ENCODE data around the gene C19orf18. TPM values are rescaled to one million over a fixed set of nuclear protein-coding genes. Genes with fewer than 3 reads are reported as not detected.

The C19orf18 gene
- total and polyA plus RNA-seq, 2 donors (not counting 3 experiments of a cell fraction or from before 2014, with no cell fraction given): 0.08 to 0.64 TPM

DNA sequence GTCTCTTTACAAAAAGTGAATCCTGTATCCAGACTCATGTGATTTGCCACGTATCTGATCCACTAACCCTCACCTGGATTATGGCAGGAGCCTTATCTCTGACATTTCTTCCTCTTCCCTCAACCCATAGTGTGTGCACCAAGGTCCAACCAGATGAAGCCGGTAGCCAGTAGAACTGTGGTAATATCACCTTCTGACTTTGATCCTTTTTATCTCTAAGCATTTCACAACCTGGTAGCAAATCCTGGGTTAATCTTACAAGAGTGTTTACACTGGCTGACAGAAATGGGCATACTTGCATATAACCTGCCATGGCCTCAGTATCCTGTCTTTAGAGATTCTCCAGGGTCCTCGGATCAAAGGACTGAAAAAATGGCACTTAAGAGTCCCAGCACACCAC is 59.8 kb downstream of the C19orf18 start:
- BruUV-seq (replicated peaks): no TSS peak
- Histone ChIP-seq H2AFZ (ENCODE audit: low read depth, low read length) (no peak overlapping the region), H3K9me3 (replicated peaks; ENCODE audit: control insufficient read depth, insufficient read depth, low read length) (peaks cover 2% of the 10 kb centered on the region), H3K79me2 (ENCODE audit: control insufficient read depth, insufficient read depth, low read length) (peaks cover 11% of the 10 kb centered on the region), H3K4me1 (ENCODE audit: control insufficient read depth, extremely low read depth, insufficient read depth, low read length) (peaks cover 5% of the 10 kb centered on the region), H3K9ac (replicated peaks; ENCODE audit: extremely low read depth, insufficient read depth, low read length) (no peak overlapping the region), H4K20me1 (replicated peaks; ENCODE audit: control insufficient read depth, extremely low read depth, insufficient read depth, low read length) (no peaks in the 10 kb centered on the region), H3K9me1 (replicated peaks; ENCODE audit: control insufficient read depth, extremely low read depth, insufficient read depth, low read length) (no peaks in the 10 kb centered on the region), H3K36me3 (ENCODE audit: control insufficient read depth in 2 of 2, extremely low read depth in 1 of 2, insufficient read depth in 2 of 2, low read length in 2 of 2) (peaks cover 0 to 2% of the 10 kb centered on the region in 2 experiments), H3K4me2 (ENCODE audit: insufficient read depth, low read length) (no peak overlapping the region), H3K27me3 (ENCODE audit: control insufficient read depth in 2 of 2, insufficient read depth in 2 of 2, low read length in 2 of 2) (no peaks in the 10 kb centered on the region), H3K4me3 (replicated peaks in 1 of 3; ENCODE audit: insufficient read depth in 1 of 3, low read depth in 1 of 3, low read length in 3 of 3) (no peak overlapping the region), H3K27ac (ENCODE audit: insufficient read depth, low read depth, low read length) (no peak overlapping the region)
- intact Hi-C loops (cut with micrococcal nuclease): no loop called here
- DNase-seq (ENCODE audit: low read depth, low spot score) (no peak), FAIRE-seq (no peak)
- dilution Hi-C loops (cut with MboI; ENCODE audit: extremely low pct_ligation_motif_present, low sequenced_read_pairs): no loop called here
- POLR2A ChIA-PET: no interaction called here
- TF ChIP-seq POLR2AphosphoS5 (IDR thresholded peaks at IDR 0.05; ENCODE audit: insufficient read depth, low read depth, low read length): no peak
- no peak for TF ChIP-seq FOS (IDR thresholded peaks at IDR 0.05; ENCODE audit: borderline replicate concordance, insufficient read depth, low read length)
- no peak for TF ChIP-seq GATA2 (IDR thresholded peaks at IDR 0.05; ENCODE audit: insufficient read depth, insufficient read length, low read depth, low read length)
- TF ChIP-seq POLR2A (IDR thresholded peaks at IDR 0.05; ENCODE audit: low read depth, low read length): no peak
- TF ChIP-seq MYC (IDR thresholded peaks at IDR 0.05; ENCODE audit: low read depth, low read length): no peak
- no peak for TF ChIP-seq CTCF (IDR thresholded peaks at IDR 0.05; ENCODE audit: extremely low read depth in 1 of 2, insufficient read depth in 1 of 2, low read depth in 1 of 2, low read length in 2 of 2)
- TF ChIP-seq JUN (IDR thresholded peaks at IDR 0.05; ENCODE audit: borderline replicate concordance, insufficient read depth, insufficient read length, low read depth): no peak
- CTCF ChIA-PET: no interaction called here

Other genes starting within 250 kb of the C19orf18 start
- 2.3 and 2.7 TPM in 2 replicates for gene ZNF671, start 246.9 kb downstream of the C19orf18 start, total RNA-seq
- gene ZNF671, start 246.9 kb downstream of the C19orf18 start, polyA plus RNA-seq: 2.6 and 4.1 TPM in 2 replicates
- 12.1 and 13.1 TPM in 2 replicates for gene ZNF776, start 227.7 kb downstream of the C19orf18 start, total RNA-seq
- 5.0 and 5.7 TPM in 2 replicates for gene ZNF776, start 227.7 kb downstream of the C19orf18 start, polyA plus RNA-seq
- 12.6 and 14.7 TPM in 2 replicates for gene ZNF586, start 204.9 kb downstream of the C19orf18 start, total RNA-seq
- 4.8 and 6.0 TPM in 2 replicates for gene ZNF586, start 204.9 kb downstream of the C19orf18 start, polyA plus RNA-seq
- gene ZNF552, start 159.6 kb downstream of the C19orf18 start, total RNA-seq: 6.1 and 6.5 TPM in 2 replicates
- gene ZNF552, start 159.6 kb downstream of the C19orf18 start, polyA plus RNA-seq: 3.0 and 3.3 TPM in 2 replicates
- 15.6 and 16.3 TPM in 2 replicates for gene ZNF587B, start 144.2 kb downstream of the C19orf18 start, total RNA-seq
- 2.8 and 3.2 TPM in 2 replicates for gene ZNF587B, start 144.2 kb downstream of the C19orf18 start, polyA plus RNA-seq
- 43.1 and 44.0 TPM in 2 replicates for gene ZNF587, start 124.7 kb downstream of the C19orf18 start, total RNA-seq
- 11.2 and 13.1 TPM in 2 replicates for gene ZNF587, start 124.7 kb downstream of the C19orf18 start, polyA plus RNA-seq
- 3.8 and 7.9 TPM in 2 replicates for gene ZNF814, start 85.5 kb downstream of the C19orf18 start, total RNA-seq
- gene ZNF814, start 85.5 kb downstream of the C19orf18 start, polyA plus RNA-seq: 3.3 and 5.7 TPM in 2 replicates
- gene ZNF417, start 57.9 kb downstream of the C19orf18 start, total RNA-seq: 10.6 and 17.8 TPM in 2 replicates
- 2.1 and 3.1 TPM in 2 replicates for gene ZNF417, start 57.9 kb downstream of the C19orf18 start, polyA plus RNA-seq
- 3.5 and 5.4 TPM in 2 replicates for gene ZNF418, start 39.1 kb downstream of the C19orf18 start, total RNA-seq
- 0.97 and 1.7 TPM in 2 replicates for gene ZNF418, start 39.1 kb downstream of the C19orf18 start, polyA plus RNA-seq
- 3.7 and 4.0 TPM in 2 replicates for gene ZNF256, start 26.8 kb downstream of the C19orf18 start, total RNA-seq
- 1.5 and 1.9 TPM in 2 replicates for gene ZNF256, start 26.8 kb downstream of the C19orf18 start, polyA plus RNA-seq
- 7.8 and 10.8 TPM in 2 replicates for gene ZNF606, start 28.3 kb upstream of the C19orf18 start, total RNA-seq
- gene ZNF606, start 28.3 kb upstream of the C19orf18 start, polyA plus RNA-seq: 4.6 TPM in 2 replicates
- gene ZSCAN1, start 59.5 kb upstream of the C19orf18 start, total RNA-seq: not detected in 2 replicates
- gene ZSCAN1, start 59.5 kb upstream of the C19orf18 start, polyA plus RNA-seq: 0.10 TPM in 1 of 2 replicates, not detected in the other
- gene ZNF135, start 84.7 kb upstream of the C19orf18 start, total RNA-seq: 0.14 and 1.2 TPM in 2 replicates
- 1.5 TPM in 2 replicates for gene ZNF135, start 84.7 kb upstream of the C19orf18 start, polyA plus RNA-seq
- gene ZSCAN18, start 123.7 kb upstream of the C19orf18 start, total RNA-seq: 9.4 and 15.8 TPM in 2 replicates
- gene ZSCAN18, start 123.7 kb upstream of the C19orf18 start, polyA plus RNA-seq: 17.3 and 19.5 TPM in 2 replicates
- 4.9 and 5.3 TPM in 2 replicates for gene ZNF329, start 176.3 kb upstream of the C19orf18 start, total RNA-seq
- 2.7 and 3.0 TPM in 2 replicates for gene ZNF329, start 176.3 kb upstream of the C19orf18 start, polyA plus RNA-seq
- gene ZNF274, start 208.5 kb upstream of the C19orf18 start, total RNA-seq: 18.3 and 18.8 TPM in 2 replicates
- gene ZNF274, start 208.5 kb upstream of the C19orf18 start, polyA plus RNA-seq: 9.1 and 10.1 TPM in 2 replicates

All from endothelial cell of umbilical vein (primary cell).